ENCODE results near the gene FHOD3.
"Not testable (repeated sequence)": the region's sequence is repeated elsewhere in the genome, so short reads cannot be mapped to it uniquely, and the experiment has no call there.

Gene FHOD3

GRCh38 chr18:36721351-36721750 is 423.8 kb downstream of the FHOD3 start:
- not testable (repeated sequence) for DNase-seq

- no peak for DNase-seq
Observed at GRCh38 chr18:36724169-36724568, 426.7 kb downstream of the FHOD3 start.

- no peak for DNase-seq
Observed at GRCh38 chr18:36724591-36725001, 427.1 kb downstream of the FHOD3 start.

- DNase-seq: no peak
Observed at GRCh38 chr18:36728345-36728744, 430.8 kb downstream of the FHOD3 start.

GRCh38 chr18:36729197-36729596 is 431.7 kb downstream of the FHOD3 start:
- DNase-seq: no peak

GRCh38 chr18:36732264-36732663 is 434.8 kb downstream of the FHOD3 start:
- DNase-seq: no peak

GRCh38 chr18:36733150-36733549 is 435.6 kb downstream of the FHOD3 start:
- no peak for DNase-seq

GRCh38 chr18:36734596-36734995 is 437.1 kb downstream of the FHOD3 start:
- DNase-seq: peak; percentile 16

- peak; percentile 27 for DNase-seq
Observed at GRCh38 chr18:36735130-36735529, 437.6 kb downstream of the FHOD3 start.

- DNase-seq: no peak
Observed at GRCh38 chr18:36736094-36736493, 438.6 kb downstream of the FHOD3 start.

- no peak for DNase-seq
Observed at GRCh38 chr18:36737316-36737715, 439.8 kb downstream of the FHOD3 start.

- no peak for DNase-seq
Observed at GRCh38 chr18:36744261-36744876, 446.9 kb downstream of the FHOD3 start.

- DNase-seq: no peak
Observed at GRCh38 chr18:36745219-36745975, 447.9 kb downstream of the FHOD3 start.

GRCh38 chr18:36752929-36753865 is 455.7 kb downstream of the FHOD3 start:
- DNase-seq: no peak

GRCh38 chr18:36756242-36756641 is 458.7 kb downstream of the FHOD3 start:
- DNase-seq: no peak

GRCh38 chr18:36757081-36757480 is 459.6 kb downstream of the FHOD3 start:
- DNase-seq: peak; percentile 19

- no peak for DNase-seq
Observed at GRCh38 chr18:36757991-36758390, 460.5 kb downstream of the FHOD3 start.

- DNase-seq: no peak
Observed at GRCh38 chr18:36758623-36759022, 461.1 kb downstream of the FHOD3 start.

- no peak for DNase-seq
Observed at GRCh38 chr18:36759167-36759776, 461.8 kb downstream of the FHOD3 start.

- DNase-seq: no peak
Observed at GRCh38 chr18:36760598-36760997, 463.1 kb downstream of the FHOD3 start.

GRCh38 chr18:36761186-36761698 is 463.7 kb downstream of the FHOD3 start:
- DNase-seq: no peak

- DNase-seq: no peak
Observed at GRCh38 chr18:36762074-36762473, 464.6 kb downstream of the FHOD3 start.

- not testable (repeated sequence) for DNase-seq
Observed at GRCh38 chr18:36762965-36763364, 465.5 kb downstream of the FHOD3 start.

Data from NCI-H774 (cell line).